Vagina (tissue), 2 donors: Measurements from ENCODE around the gene CFAP73. TPM values are rescaled to one million over a fixed set of nuclear protein-coding genes. Genes with fewer than 3 reads are reported as not detected.
A peak's percentile ranks its signal among the peaks of the same experiment; 100 is the strongest.

Source experiments
- DNase-seq, 2 donors: peaks; one replicate each; pipeline ENCODE4 v3.0.0-alpha.2; 2017; ENCODE audit errors: extremely low spot score in 2 of 2
- H3K27ac ChIP-seq: fragments of 200-600 bp; sonication (generic); one replicate; pipeline ENCODE4 v1.5.1; 2019
- H3K27me3 ChIP-seq: fragments of 200-600 bp; sonication (generic); one replicate; pipeline ENCODE4 v1.5.1; 2019
- H3K36me3 ChIP-seq, 2 donors: fragments of 200-600 bp; sonication (generic); one replicate each; pipeline ENCODE4 v1.5.1; 2017 to 2019
- H3K4me1 ChIP-seq: fragments of 200-600 bp; sonication (generic); one replicate; pipeline ENCODE4 v1.5.1; 2019
- H3K4me3 ChIP-seq, 2 donors: fragments of 200-600 bp; sonication (generic); 1 replicate in 1 of 2; 2 replicates in 1 of 2; pipeline ENCODE4 v1.5.1; 2016 to 2019
- H3K9me3 ChIP-seq: fragments of 200-600 bp; sonication (generic); one replicate; pipeline ENCODE4 v1.5.1; 2019
- POLR2A ChIP-seq, 2 donors: fragments of 450-650 bp; IDR thresholded peaks; one replicate each; pipeline ENCODE4 v1.6.1; 2017; ENCODE audit warnings: antibody characterized with exemption in 2 of 2, mild to moderate bottlenecking in 2 of 2, moderate library complexity in 2 of 2
- POLR2AphosphoS5 ChIP-seq, 2 donors: sonication (generic); formaldehyde crosslinking; IDR thresholded peaks; one replicate each; pipeline ENCODE4 v1.9.0; 2017; ENCODE audit warnings: antibody characterized with exemption in 2 of 2, mild to moderate bottlenecking in 2 of 2, low read depth in 1 of 2; ENCODE audit not compliant: insufficient read depth in 1 of 2
- intact Hi-C: fragments of 100-400 bp; cut with DNase I; formaldehyde crosslinking; loops from one replicate; pipeline ENCODE4 v1.15.1; 2023
- total RNA-seq: library from RNA; depleted of rRNA; stranded (reverse); fragments of >200 nt; gene quantifications from one replicate; pipeline ENCODE4 v1.2.3, GENCODE V29; 2016
- TF ChIP-seq, protein P1 (sequence below), 3 experiments: fragments of 450-650 bp in 2 of 3; fragments of 200-600 bp in 1 of 3; sonication (generic) in 1 of 3; IDR thresholded peaks; one replicate each; pipeline ENCODE4 v1.5.1; 2017 to 2019; ENCODE audit warnings: antibody characterized with exemption in 3 of 3, mild to moderate bottlenecking in 2 of 3, moderate library complexity in 2 of 3

The CFAP73 gene
- total RNA-seq, 1 donor from 2014 or later, result not detected

DNA sequence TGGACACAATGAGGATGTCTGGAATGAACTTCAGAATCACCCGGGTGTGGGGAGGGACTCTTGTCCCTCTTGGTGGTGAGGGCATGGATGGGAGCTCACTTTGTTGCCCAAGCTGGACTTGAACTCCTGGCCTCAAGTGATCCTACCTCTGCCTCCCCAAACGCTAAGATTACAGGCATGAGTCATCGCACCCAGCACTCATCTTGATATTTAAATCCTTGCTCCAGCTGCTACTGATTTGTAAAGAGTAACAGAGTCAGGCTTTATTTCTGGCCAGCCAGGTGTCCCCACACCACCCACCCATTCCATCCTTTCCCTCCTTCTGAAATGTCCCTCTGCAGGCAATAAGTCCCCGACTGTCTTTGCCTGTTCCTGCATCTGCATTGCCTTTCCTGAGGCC lies 30.8 kb downstream of the CFAP73 start:
- no peak for DNase-seq
- intact Hi-C loops, result no loop called here
- H3K27ac ChIP-seq, result no peak overlapping the region
- H3K9me3 ChIP-seq, result no peaks in the 10 kb centered on the region
- H3K4me1 ChIP-seq, result peaks cover 16% of the 10 kb centered on the region
- peaks cover 0 to 52% of the 10 kb centered on the region in 2 donors for H3K36me3 ChIP-seq
- TF ChIP-seq, protein P1, sequence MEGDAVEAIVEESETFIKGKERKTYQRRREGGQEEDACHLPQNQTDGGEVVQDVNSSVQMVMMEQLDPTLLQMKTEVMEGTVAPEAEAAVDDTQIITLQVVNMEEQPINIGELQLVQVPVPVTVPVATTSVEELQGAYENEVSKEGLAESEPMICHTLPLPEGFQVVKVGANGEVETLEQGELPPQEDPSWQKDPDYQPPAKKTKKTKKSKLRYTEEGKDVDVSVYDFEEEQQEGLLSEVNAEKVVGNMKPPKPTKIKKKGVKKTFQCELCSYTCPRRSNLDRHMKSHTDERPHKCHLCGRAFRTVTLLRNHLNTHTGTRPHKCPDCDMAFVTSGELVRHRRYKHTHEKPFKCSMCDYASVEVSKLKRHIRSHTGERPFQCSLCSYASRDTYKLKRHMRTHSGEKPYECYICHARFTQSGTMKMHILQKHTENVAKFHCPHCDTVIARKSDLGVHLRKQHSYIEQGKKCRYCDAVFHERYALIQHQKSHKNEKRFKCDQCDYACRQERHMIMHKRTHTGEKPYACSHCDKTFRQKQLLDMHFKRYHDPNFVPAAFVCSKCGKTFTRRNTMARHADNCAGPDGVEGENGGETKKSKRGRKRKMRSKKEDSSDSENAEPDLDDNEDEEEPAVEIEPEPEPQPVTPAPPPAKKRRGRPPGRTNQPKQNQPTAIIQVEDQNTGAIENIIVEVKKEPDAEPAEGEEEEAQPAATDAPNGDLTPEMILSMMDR (IDR thresholded peaks at IDR 0.05), result no peak
- TF ChIP-seq POLR2A (IDR thresholded peaks at IDR 0.05) (no peak), POLR2AphosphoS5 (IDR thresholded peaks at IDR 0.05; ENCODE audit: insufficient read depth in 1 of 2, low read depth in 1 of 2) (no peak)
- H3K27me3 ChIP-seq, result no peaks in the 10 kb centered on the region
- no peak overlapping the region for H3K4me3 ChIP-seq

- TF ChIP-seq POLR2AphosphoS5 (IDR thresholded peaks at IDR 0.05; ENCODE audit: insufficient read depth in 1 of 2, low read depth in 1 of 2) (no peak), POLR2A (IDR thresholded peaks at IDR 0.05) (no peak)
- TF ChIP-seq, protein P1 (IDR thresholded peaks at IDR 0.05), result no peak
- no peaks in the 10 kb centered on the region for H3K27me3 ChIP-seq
- no peak overlapping the region for H3K27ac ChIP-seq
- H3K36me3 ChIP-seq, result peaks cover 0 to 36% of the 10 kb centered on the region in 2 donors
- H3K9me3 ChIP-seq, result no peaks in the 10 kb centered on the region
- peaks cover 26% of the 10 kb centered on the region for H3K4me1 ChIP-seq
- intact Hi-C loops, result no loop called here
- no peak for DNase-seq
- no peak overlapping the region for H3K4me3 ChIP-seq
These were observed 32.5 kb downstream of the CFAP73 start for GRCh38 chr12:113181975-113182374.

DNA sequence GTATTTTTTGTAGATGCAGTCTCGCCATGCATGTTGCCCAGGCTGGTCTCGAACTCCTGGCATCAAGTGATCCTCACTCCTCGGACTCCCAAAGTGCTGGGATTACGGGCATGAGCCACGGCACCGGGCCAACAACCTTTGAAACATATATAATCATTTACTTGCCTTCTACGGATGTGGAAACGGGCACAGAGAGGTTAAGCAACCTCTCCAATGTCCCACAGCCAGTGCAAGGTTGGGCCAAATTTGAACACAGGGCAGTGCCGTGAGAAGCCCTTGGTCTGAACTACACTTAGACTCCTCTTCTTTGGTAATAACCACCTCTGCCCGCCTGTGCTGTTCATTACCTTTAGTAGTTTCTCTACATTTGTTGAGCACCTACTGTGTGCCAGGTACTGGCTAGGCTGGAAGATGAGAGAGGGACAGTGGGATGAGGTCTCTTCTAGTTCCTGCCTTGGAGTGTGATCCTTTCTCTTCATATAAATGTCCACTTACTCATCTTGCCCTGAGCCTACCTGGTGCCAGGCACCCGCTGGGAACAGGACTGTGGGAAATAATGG lies 33.6 kb downstream of the CFAP73 start:
- H3K27ac ChIP-seq, result no peak overlapping the region
- H3K4me1 ChIP-seq, result peaks cover 31% of the 10 kb centered on the region
- H3K9me3 ChIP-seq, result no peaks in the 10 kb centered on the region
- H3K27me3 ChIP-seq, result no peaks in the 10 kb centered on the region
- DNase-seq, result no peak
- H3K36me3 ChIP-seq, result peaks cover 0 to 25% of the 10 kb centered on the region in 2 donors
- intact Hi-C loops, result no loop called here
- H3K4me3 ChIP-seq, result no peak overlapping the region
- TF ChIP-seq POLR2A (IDR thresholded peaks at IDR 0.05), result no peak
- TF ChIP-seq, protein P1 (IDR thresholded peaks at IDR 0.05), result no peak
- no peak for TF ChIP-seq POLR2AphosphoS5 (IDR thresholded peaks at IDR 0.05; ENCODE audit: insufficient read depth in 1 of 2, low read depth in 1 of 2)

GRCh38 chr12:113184098-113184899 lies 34.8 kb downstream of the CFAP73 start:
- peak overlapping the region; percentile 80 to 88 for H3K4me3 ChIP-seq
- peak in 1 of 2 donors; percentile 90 for DNase-seq
- H3K4me1 ChIP-seq, result peaks cover 31% of the 10 kb centered on the region
- intact Hi-C loops, result no loop called here
- TF ChIP-seq POLR2AphosphoS5 (IDR thresholded peaks at IDR 0.05; ENCODE audit: insufficient read depth in 1 of 2, low read depth in 1 of 2) (no peak), POLR2A (IDR thresholded peaks at IDR 0.05) (no peak)
- TF ChIP-seq, protein P1 (IDR thresholded peaks at IDR 0.05), result no peak
- no peaks in the 10 kb centered on the region for H3K9me3 ChIP-seq
- H3K36me3 ChIP-seq, result peaks cover 0 to 13% of the 10 kb centered on the region in 2 donors
- H3K27me3 ChIP-seq, result no peaks in the 10 kb centered on the region
- H3K27ac ChIP-seq, result peak overlapping the region; percentile 80

DNA sequence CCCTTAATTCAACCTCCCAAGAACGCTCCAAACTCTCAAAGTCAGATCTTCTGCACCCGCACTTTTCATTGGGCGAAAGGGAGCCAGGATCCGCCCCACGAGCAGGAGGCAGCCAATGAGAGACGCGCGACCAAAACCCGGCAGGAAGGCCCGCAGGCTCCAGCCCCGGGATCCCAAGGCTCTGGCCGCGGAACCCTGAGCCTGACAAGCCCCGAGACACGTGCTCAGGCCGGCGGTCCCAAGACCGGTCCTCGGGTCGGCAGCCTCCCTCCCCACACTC lies 35.3 kb downstream of the CFAP73 start:
- TF ChIP-seq POLR2A (IDR thresholded peaks at IDR 0.05) (peak in 1 of 2 donors; percentile 16), POLR2AphosphoS5 (IDR thresholded peaks at IDR 0.05; ENCODE audit: insufficient read depth in 1 of 2, low read depth in 1 of 2) (peak in 1 of 2 donors; percentile 29)
- TF ChIP-seq, protein P1 (IDR thresholded peaks at IDR 0.05), result peak in 1 of 3 experiments; percentile 3
- Histone ChIP-seq H3K4me1 (peaks cover 31% of the 10 kb centered on the region), H3K36me3 (peaks cover 0 to 8% of the 10 kb centered on the region in 2 donors), H3K4me3 (peak overlapping the region; percentile 80 to 88), H3K9me3 (no peaks in the 10 kb centered on the region), H3K27ac (peak overlapping the region; percentile 80), H3K27me3 (no peaks in the 10 kb centered on the region)
- intact Hi-C loops, result no loop called here
- DNase-seq, result peak in 1 of 2 donors; percentile 96
